Cerebellar cortex (tissue), 1 donor: ENCODE measurements around the gene IFNLR1.
A peak's percentile ranks its signal among the peaks of the same experiment; 100 is the strongest.

Experiments used
- DNase-seq: peaks from one replicate; pipeline ENCODE4 v3.0.0-alpha.2; 2015; ENCODE audit warnings: low spot score

IFNLR1 gene

GRCh38 chr1:24175033-24175755, 11.9 kb downstream of the IFNLR1 start:
- DNase-seq, result no peak

GRCh38 chr1:24173638-24174575, 13.2 kb downstream of the IFNLR1 start:
- no peak for DNase-seq

- DNase-seq, result no peak
Measured at GRCh38 chr1:24172598-24172997, 14.5 kb downstream of the IFNLR1 start.

GRCh38 chr1:24169286-24169685, 17.8 kb downstream of the IFNLR1 start:
- DNase-seq, result no peak

DNA sequence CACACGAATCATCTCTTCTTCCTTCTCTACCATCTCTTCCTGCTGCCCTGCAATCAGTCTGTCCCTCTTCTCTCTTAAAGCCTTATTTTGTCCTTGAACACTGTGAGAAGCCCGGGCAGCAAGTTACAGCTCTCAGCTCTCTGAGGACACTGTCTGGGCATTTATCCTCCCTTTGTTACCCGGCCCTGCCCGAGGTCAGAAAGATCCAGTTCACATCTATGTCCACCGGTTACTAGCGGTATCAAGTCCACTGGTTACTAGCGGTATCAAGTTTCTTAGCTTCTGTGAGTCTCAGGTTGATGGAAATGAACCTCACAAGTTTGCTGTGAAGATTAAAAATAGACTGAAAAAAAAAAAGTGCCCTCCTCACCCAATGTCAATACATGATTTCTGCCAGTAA, 18.8 kb downstream of the IFNLR1 start:
- DNase-seq, result no peak

- DNase-seq, result no peak
Measured at GRCh38 chr1:24167008-24167407, 20.1 kb downstream of the IFNLR1 start.

DNA sequence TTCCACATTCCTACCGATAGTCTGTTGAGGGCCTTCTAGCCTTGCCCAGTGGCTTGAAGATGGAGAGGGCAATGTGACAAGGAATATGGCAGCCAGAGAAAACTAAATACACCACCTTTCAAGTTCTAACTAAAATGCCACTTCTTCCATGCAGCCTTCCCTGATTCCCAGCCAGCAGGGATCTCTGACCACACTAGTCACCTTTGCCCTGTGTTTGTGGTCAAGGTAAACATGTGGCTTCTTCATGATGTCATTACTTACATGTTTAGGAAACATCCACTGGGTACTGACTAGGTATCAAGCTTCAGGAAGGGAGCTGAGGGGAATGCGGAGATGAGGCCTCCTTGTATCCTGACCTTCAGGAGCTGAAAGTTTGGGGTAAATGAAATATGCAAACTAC, 21.6 kb downstream of the IFNLR1 start:
- DNase-seq, result no peak

DNA sequence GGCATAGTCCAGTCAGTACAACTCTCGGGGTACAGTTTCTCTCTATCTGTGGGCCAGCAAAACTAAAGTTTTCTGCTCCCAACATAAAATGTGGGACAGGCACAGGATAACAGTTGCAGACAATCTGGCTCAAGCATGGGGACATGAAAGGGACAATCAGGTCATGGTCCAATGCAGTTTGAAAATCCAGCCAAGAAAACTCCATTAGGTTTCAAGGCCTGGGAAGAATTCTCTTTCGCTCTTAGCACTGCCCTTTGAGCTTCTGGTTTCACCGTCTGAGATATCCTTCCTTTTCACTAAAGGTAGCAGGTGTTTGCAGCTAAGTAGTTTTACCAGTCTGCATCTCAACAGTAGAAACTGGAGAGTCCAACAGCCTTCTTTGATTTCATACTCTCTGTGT, 23.1 kb downstream of the IFNLR1 start:
- DNase-seq, result no peak

- no peak for DNase-seq
Measured at GRCh38 chr1:24162201-24162600, 24.9 kb downstream of the IFNLR1 start.

DNA sequence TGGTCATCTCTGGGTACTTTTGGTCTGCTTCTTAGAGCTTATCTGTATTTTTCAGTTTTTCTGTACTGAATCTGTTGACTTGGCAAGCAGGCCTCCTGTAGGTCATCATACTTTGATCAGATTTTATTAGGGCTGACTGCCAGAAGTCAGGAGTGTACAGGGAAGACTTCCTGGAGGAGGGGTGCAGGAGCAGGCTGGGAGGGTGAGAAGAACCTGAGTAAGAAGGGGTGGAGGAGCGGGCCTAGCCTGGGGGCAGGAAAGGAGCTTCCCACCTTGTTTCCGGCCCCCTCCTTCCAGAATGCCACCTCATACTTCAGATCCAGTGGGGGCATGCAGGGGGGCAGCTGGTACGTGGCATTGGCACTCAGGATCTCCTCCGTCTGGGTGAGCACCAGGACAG, 25.8 kb downstream of the IFNLR1 start:
- DNase-seq, result no peak

DNA sequence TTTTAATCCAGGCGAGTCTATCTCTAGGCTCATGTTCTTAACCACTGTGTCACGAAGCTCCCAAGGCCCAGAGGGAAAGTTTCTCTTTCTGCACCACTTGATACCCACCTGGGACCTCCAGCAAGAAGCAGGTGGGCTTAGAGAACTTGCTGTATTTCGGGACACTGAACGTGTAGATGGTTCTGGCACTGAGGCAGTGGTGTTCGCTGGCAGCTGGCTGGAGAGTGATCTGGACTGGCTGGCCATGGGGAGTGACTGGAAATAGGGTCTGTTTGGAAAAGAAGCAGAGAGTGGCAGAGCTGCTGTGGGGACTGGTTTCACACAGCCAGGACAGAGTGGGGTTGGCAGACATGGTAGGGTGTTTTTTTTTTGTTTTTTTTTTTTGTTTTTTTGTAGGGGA, 27.7 kb downstream of the IFNLR1 start:
- no peak for DNase-seq

- DNase-seq, result peak; percentile 95
Measured at GRCh38 chr1:24157918-24158481, 29.1 kb downstream of the IFNLR1 start.

DNA sequence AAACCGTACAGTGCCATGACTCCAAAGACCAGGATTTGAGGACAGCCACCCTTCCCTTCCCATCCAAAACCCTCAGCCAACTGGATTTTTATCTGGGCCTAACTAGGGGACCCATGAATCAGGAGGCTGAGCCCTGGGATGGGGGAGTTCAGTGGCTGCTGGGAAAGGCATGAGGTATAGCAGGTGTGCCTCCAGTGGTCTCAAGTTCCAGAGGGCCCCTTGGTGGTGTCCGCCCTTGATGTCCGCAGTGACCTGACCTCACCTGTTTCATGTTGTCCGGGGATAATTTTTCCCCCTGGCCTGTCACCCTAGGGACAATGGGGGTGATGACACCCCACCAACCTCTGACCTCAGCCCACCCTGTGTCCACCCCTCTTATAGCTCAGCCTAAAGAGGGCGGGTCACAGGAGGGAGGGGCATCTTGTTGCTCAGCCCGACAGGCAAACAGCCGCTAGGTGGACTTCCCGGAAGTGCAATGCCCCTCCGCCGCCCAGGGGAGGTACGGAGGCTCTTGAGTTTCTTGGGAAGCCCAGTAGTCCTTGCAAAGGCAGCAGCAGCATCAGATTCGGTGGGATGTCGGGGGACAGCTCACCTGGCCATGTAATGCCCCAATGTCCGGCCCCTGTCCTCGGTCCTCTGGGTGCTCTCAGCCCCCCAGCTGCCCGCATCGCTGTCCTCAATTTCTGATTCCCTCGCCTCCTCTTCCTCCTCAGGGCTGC, 30.4 kb downstream of the IFNLR1 start:
- DNase-seq, result no peak

DNA sequence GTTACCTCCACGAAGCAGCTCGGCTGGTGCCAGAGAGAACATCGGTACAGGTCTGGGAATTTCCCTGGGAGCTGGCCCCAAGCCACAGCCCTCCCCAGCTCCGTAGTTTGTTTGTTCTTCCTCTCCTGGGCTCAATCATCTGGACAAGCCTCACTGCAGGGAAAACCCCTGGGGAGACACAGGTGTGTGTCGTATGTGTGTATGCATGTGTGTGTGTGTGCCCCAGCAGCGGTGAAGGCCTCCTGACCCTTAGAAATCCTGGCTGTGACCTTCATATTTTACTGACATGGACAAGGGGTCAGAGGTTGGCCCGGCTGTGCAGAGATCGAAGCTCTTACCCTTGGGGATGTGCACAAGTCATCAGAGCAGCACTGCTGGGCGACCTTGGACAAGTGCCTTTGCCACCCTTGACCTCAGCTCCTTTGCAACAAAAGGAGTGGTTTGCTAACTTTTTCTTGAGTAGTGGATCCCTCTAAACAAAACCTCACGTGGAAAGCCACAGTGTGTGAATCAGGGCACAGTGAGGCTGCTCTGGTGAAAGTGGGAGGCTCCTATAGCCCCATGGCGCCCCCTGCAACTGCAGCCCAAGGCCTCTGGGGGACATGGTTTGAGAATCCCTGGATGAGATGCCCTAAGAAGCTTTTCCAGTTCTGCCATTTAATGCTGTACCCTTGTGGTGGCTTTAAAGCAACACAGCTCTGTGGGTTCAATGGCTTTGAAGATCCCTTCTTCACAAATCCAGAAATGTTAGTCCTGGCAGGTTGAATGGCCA, 31.9 kb downstream of the IFNLR1 start:
- no peak for DNase-seq

DNA sequence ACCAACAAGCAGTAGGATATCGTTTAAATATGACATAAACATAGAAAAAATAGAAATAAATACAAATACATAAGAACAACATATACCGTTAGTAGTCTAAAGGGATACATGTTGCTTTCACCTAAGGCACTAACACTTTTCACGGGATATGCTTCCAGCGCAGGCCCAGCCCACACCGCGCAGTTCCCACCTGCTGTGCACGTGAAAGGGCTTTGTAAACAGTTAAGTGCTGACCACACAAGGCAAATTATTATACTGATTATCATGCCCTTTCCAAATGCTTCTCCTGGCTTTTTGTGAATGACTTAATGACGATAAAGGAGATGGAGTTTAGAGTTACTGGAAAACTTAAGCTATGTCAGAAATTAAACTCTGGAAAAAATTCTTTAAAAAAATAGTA, 32.9 kb downstream of the IFNLR1 start:
- no peak for DNase-seq

- no peak for DNase-seq
Measured at GRCh38 chr1:24152631-24153494, 34.2 kb downstream of the IFNLR1 start.

DNA sequence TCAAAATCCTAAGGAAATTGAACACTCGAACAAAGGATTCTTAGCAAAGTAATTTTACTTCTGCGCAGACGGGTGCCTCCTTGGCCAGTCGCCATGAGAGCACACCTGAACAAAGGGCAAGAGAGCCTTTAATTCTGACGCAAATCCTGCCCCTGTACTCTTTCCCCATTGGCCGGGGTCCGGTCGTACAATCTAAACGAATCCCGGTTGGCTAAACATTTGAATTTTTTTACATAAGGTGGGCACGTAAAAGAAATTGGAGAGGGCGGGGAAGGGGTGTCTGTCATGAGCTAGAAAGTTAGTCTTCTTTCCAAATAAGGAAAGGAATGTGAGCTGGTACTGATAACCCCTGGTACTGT, 35.9 kb downstream of the IFNLR1 start:
- no peak for DNase-seq

DNA sequence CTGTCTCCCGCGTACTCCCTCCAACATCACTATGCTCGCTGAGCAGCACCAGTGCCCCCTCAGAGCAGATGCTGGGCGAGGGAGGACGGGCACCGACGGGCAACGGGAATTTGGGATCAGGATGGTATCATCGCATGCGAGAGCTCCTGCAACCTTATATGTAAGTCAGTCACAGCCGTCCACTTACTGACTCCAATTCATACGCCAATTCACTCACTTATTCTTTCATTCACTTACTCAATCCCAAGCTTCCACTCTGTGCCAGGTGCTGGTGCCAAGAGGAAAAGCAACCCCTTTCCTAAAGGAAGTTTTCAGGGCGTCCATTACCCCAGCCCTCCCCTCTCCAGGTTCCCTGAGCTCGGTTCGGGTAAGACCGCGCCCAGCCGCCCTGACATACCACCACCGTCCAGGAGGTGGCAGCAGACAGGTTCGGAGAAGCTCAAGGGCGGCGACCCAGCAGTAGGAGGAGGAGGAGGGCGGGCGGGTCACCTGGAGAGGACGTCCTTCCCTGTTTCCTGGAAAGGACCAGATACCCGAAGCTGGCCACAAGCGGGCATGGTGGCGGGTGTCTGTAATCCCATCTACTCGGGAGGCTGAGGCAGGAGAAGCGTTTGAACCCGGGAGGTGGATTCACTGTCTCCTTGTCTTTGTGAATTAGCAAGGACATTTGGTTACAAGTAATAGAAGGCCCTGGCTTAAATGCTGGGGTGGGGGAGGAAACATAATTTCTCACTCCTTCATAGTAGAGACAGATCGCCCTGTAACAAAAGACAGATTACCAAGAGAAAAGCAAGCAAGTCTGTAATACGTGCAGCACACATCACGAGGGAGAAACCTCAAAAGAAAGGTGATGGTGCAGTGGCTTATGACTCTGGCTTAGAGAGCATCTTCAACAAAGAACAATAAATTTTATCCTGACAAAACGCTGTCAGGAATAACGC, 36.6 kb downstream of the IFNLR1 start:
- DNase-seq, result peak; percentile 90

- DNase-seq, result no peak
Measured at GRCh38 chr1:24149866-24150233, 37.2 kb downstream of the IFNLR1 start.

DNA sequence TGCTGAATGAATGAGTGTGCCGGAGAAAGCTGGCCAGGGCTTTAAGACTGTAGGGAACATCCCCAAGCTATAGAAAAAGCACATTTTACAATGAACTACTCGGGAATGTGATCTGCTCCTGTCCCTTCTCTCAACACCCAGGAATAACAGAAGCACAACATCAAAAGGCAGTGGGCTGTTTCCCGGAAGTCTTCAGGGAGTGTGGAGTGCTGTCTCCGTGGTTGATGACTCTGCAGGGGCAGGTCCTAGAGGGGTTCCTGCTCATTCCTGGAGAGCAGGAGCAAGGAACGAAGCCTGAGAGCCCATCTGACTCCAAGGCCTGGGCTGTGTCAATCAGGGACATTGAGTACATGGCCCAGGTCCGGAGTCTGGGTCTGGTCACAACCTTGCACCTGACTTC, 39.3 kb downstream of the IFNLR1 start:
- DNase-seq, result no peak
